Hepatic stellate cell (primary cell): ENCODE data around the gene LIG1.
"Not testable (repeated sequence)": the region's sequence is repeated elsewhere in the genome, so short reads cannot be mapped to it uniquely, and the experiment has no call there.

Experiments used
- DNase-seq: peaks from one replicate; pipeline ENCODE4 v3.0.0; 2011; ENCODE audit warnings: low spot score

Gene LIG1

GRCh38 chr19:48121066-48121465 is 49.1 kb downstream of the LIG1 start:
- DNase-seq: no peak

- DNase-seq: no peak
Measured at GRCh38 chr19:48120505-48120904, 49.6 kb downstream of the LIG1 start.

- no peak for DNase-seq
Measured at GRCh38 chr19:48118131-48118517, 52.0 kb downstream of the LIG1 start.

- DNase-seq: no peak
Measured at GRCh38 chr19:48117515-48118130, 52.5 kb downstream of the LIG1 start.

- no peak for DNase-seq
Measured at GRCh38 chr19:48113190-48113917, 56.8 kb downstream of the LIG1 start.

- no peak for DNase-seq
Measured at GRCh38 chr19:48111280-48111679, 58.9 kb downstream of the LIG1 start.

- peak; percentile 100 for DNase-seq
Measured at GRCh38 chr19:48110350-48110966, 59.7 kb downstream of the LIG1 start, which contains the start of gene PLA2G4C. Gene PLA2G4C, minus strand, starts transcription at chr19:48110817. Its CDS starts 4,288 bp downstream, at chr19:48106529.

- DNase-seq: no peak
Measured at GRCh38 chr19:48108997-48109782, 61.0 kb downstream of the LIG1 start.

GRCh38 chr19:48103922-48104321 is 66.2 kb downstream of the LIG1 start:
- DNase-seq: no peak

GRCh38 chr19:48102870-48103751 is 67.0 kb downstream of the LIG1 start:
- DNase-seq: peak; percentile 57

- DNase-seq: no peak
Measured at GRCh38 chr19:48095612-48096175, 74.5 kb downstream of the LIG1 start.

GRCh38 chr19:48094855-48095203 is 75.3 kb downstream of the LIG1 start:
- DNase-seq: no peak

- DNase-seq: no peak
Measured at GRCh38 chr19:48094129-48094854, 75.9 kb downstream of the LIG1 start.

- peak; percentile 49 for DNase-seq
Measured at GRCh38 chr19:48091111-48091718, 78.9 kb downstream of the LIG1 start.

GRCh38 chr19:48090281-48090802 is 79.8 kb downstream of the LIG1 start:
- DNase-seq: no peak

GRCh38 chr19:48088991-48089390 is 81.2 kb downstream of the LIG1 start:
- DNase-seq: not testable (repeated sequence)

GRCh38 chr19:48085904-48086864 is 84.0 kb downstream of the LIG1 start:
- DNase-seq: no peak

- DNase-seq: no peak
Measured at GRCh38 chr19:48085076-48085475, 85.1 kb downstream of the LIG1 start.

GRCh38 chr19:48081106-48081505 is 89.0 kb downstream of the LIG1 start:
- no peak for DNase-seq
